ENCODE data around the gene MICALL1.

MICALL1 gene

GRCh38 chr22:37986371-37986770 lies 80.3 kb downstream of the MICALL1 start:
- DNase-seq = no peak
- Histone ChIP-seq H3K27me3 (ENCODE audit: insufficient read depth, low read depth, severe bottlenecking) (no peaks in the 10 kb centered on the region), H3K36me3 (no peaks in the 10 kb centered on the region), H3K9me3 (ENCODE audit: severe bottlenecking) (no peaks in the 10 kb centered on the region), H3K27ac (no peak overlapping the region), H3K4me3 (ENCODE audit: low read depth, low read length) (no peak overlapping the region)
- TF ChIP-seq, protein P1, sequence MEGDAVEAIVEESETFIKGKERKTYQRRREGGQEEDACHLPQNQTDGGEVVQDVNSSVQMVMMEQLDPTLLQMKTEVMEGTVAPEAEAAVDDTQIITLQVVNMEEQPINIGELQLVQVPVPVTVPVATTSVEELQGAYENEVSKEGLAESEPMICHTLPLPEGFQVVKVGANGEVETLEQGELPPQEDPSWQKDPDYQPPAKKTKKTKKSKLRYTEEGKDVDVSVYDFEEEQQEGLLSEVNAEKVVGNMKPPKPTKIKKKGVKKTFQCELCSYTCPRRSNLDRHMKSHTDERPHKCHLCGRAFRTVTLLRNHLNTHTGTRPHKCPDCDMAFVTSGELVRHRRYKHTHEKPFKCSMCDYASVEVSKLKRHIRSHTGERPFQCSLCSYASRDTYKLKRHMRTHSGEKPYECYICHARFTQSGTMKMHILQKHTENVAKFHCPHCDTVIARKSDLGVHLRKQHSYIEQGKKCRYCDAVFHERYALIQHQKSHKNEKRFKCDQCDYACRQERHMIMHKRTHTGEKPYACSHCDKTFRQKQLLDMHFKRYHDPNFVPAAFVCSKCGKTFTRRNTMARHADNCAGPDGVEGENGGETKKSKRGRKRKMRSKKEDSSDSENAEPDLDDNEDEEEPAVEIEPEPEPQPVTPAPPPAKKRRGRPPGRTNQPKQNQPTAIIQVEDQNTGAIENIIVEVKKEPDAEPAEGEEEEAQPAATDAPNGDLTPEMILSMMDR (IDR thresholded peaks at IDR 0.05; ENCODE audit: low read depth, low read length) = no peak

DNA sequence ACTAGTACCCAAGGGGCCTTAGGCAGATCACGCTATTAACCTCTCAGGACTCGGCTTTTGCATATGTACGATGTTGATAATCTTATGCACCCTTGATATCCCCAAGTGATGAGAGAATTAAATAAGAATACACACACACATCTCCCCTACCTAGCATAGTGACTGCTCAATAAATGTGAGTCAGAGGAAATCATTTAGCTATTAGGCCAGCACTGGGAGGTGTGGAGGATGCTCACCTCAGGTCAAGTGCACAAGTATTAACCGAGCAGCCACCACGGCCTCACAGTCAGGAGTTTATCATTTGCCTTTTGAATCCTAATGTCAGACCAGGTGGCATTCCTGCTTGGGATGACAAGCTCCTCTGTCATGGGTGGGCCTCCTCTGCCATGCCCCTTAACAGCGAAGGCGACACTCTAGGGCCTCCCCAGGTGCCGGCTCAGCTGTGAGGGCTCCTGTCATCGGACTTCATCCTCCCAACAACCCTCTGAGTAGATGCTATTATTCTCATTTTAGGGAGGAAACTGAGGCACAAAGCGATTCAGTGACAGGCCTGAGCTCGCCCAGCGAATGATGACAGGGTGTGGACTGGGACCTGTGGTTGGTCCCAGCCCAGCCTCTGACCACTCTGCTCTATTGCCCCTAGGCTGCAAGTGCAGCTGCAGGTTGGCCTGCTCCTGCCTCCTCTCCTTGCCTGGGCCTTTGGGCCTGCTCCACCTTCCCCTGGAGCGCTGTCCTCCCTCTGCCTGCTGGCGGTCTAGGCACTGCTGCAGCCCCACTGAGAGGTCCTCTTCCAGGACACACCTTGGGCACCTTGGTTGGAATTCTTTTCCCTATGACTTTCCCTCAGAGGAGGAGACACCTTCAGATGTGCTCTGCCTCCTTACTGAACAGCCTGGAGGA lies 83.3 kb downstream of the MICALL1 start:
- H3K36me3 ChIP-seq = no peaks in the 10 kb centered on the region
- H3K27me3 ChIP-seq (ENCODE audit: insufficient read depth, low read depth, severe bottlenecking) = no peaks in the 10 kb centered on the region
- DNase-seq = no peak
- H3K27ac ChIP-seq = no peak overlapping the region
- no peaks in the 10 kb centered on the region for H3K9me3 ChIP-seq (ENCODE audit: severe bottlenecking)
- TF ChIP-seq, protein P1 (IDR thresholded peaks at IDR 0.05; ENCODE audit: low read depth, low read length) = no peak
- H3K4me3 ChIP-seq (ENCODE audit: low read depth, low read length) = no peak overlapping the region

DNA sequence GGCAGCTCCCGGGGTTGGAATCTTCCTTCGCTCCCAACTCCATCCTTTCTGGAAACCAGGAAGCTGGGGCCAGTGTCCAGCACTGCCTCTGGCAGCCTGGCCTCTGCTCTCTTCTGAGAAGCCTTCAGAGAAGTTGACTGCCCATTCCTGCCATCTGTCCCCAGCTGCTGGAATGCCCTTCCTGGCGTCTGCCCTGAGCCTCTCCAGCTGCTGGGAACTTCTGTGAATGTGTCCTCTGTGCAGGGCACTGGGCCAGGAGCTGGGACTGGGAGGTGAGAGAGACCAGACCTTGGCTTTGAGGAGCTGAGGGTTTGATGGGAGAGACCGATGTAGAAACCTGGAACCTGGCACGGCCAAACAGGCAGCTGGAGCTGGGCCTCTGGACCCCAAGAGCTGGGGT lies 84.2 kb downstream of the MICALL1 start:
- no peak for DNase-seq
- no peaks in the 10 kb centered on the region for H3K27me3 ChIP-seq (ENCODE audit: insufficient read depth, low read depth, severe bottlenecking)
- H3K9me3 ChIP-seq (ENCODE audit: severe bottlenecking) = no peaks in the 10 kb centered on the region
- no peak overlapping the region for H3K4me3 ChIP-seq (ENCODE audit: low read depth, low read length)
- TF ChIP-seq, protein P1 (IDR thresholded peaks at IDR 0.05; ENCODE audit: low read depth, low read length) = no peak
- H3K27ac ChIP-seq = no peak overlapping the region
- no peaks in the 10 kb centered on the region for H3K36me3 ChIP-seq

- H3K36me3 ChIP-seq = no peaks in the 10 kb centered on the region
- DNase-seq = no peak
- no peak overlapping the region for H3K27ac ChIP-seq
- no peaks in the 10 kb centered on the region for H3K27me3 ChIP-seq (ENCODE audit: insufficient read depth, low read depth, severe bottlenecking)
- TF ChIP-seq, protein P1 (IDR thresholded peaks at IDR 0.05; ENCODE audit: low read depth, low read length) = no peak
- H3K4me3 ChIP-seq (ENCODE audit: low read depth, low read length) = no peak overlapping the region
- no peaks in the 10 kb centered on the region for H3K9me3 ChIP-seq (ENCODE audit: severe bottlenecking)
Measured at GRCh38 chr22:37990862-37991261, 84.8 kb downstream of the MICALL1 start.

GRCh38 chr22:37991731-37992442 lies 85.8 kb downstream of the MICALL1 start:
- Histone ChIP-seq H3K27me3 (ENCODE audit: insufficient read depth, low read depth, severe bottlenecking) (no peaks in the 10 kb centered on the region), H3K9me3 (ENCODE audit: severe bottlenecking) (no peaks in the 10 kb centered on the region), H3K27ac (no peak overlapping the region), H3K36me3 (no peaks in the 10 kb centered on the region), H3K4me3 (ENCODE audit: low read depth, low read length) (no peak overlapping the region)
- TF ChIP-seq, protein P1 (IDR thresholded peaks at IDR 0.05; ENCODE audit: low read depth, low read length) = no peak
- DNase-seq = no peak

Measured in WERI-Rb-1 (cell line).